Measurements from ENCODE around the gene FOXRED1.

The FOXRED1 gene

DNA sequence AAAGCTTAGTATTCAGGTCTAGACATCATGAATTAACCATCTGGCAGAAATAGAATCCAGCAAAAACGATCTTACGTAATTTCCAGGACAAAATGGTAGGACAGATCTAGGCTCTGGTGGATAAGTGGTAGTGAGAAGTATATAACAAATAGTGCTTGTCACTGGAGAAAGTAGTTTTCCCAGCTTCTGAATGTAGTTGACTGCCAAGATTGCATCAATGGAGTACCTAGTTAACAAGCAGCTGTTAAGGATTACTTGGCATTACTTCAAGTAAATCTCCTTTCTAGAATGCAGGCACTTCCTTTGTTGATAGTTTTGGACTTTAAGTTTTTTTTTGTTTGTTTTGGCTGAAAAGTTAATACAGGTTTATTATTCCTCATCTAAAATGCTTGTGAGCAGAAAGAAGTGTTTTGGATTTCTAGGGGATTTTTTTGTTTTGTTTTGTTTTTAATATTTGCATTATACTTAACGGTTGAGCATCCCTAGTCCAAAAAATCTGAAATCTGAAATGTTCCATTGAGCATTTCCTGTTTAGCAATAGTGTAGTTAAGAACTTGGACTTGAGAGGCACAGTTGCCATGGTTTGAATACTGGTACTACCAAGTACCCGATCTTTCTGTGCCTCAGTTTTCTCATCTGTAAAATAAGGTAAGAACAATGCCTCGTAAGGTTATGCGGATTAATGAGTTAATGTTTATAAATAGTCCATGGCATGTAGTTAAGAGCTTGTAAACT lies 37.1 kb upstream of the FOXRED1 start:
- no peak for TF ChIP-seq CTCF (IDR thresholded peaks at IDR 0.05)

- TF ChIP-seq CTCF (IDR thresholded peaks at IDR 0.05): no peak
Observed at GRCh38 chr11:126232683-126233082, 36.3 kb upstream of the FOXRED1 start.

- no peak for TF ChIP-seq CTCF (IDR thresholded peaks at IDR 0.05)
Observed at GRCh38 chr11:126233391-126233790, 35.6 kb upstream of the FOXRED1 start.

DNA sequence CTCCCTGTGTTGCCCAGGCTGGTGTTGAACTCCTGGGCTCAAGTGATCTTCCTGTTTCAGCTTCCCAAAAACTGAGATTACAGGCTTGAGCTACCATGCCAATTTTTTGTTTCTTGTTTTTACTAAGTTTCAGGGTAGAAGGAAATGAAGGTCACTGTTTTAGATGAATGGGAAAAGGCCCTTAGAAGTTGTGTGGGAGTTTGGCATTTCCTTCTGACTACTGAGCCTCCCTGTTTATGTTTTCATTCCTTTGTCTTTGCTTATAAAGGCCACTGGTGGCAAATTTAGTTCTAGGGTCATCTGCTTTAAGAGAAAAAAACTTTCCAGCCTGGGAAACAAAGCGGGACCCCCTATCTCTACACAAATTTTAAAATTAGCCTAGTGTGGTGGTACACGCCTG lies 22.3 kb upstream of the FOXRED1 start:
- no peak for TF ChIP-seq CTCF (IDR thresholded peaks at IDR 0.05)

DNA sequence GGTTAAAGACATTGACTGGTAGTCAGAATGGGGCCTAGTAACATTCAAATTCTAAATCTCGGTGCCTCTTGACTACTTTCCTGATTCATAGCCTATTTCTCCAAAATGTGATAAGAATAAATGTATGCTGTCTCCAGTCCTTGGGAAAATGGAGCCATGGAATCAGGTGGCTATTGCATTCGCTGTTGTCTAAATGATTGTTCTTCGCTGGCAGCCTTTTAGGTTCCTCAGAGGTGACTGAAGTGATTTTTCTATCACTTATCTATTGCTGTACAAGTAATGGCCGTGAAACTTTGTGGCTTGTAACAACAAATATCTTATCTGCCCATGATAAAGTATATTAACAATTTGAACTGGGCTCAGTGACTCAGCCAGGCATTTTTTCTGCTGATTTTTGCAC lies 15.7 kb upstream of the FOXRED1 start:
- TF ChIP-seq CTCF (IDR thresholded peaks at IDR 0.05): no peak

- no peak for TF ChIP-seq CTCF (IDR thresholded peaks at IDR 0.05)
Observed at GRCh38 chr11:126254819-126255218, 14.1 kb upstream of the FOXRED1 start.

- no peak for TF ChIP-seq CTCF (IDR thresholded peaks at IDR 0.05)
Observed at GRCh38 chr11:126256216-126256615, 12.7 kb upstream of the FOXRED1 start.

DNA sequence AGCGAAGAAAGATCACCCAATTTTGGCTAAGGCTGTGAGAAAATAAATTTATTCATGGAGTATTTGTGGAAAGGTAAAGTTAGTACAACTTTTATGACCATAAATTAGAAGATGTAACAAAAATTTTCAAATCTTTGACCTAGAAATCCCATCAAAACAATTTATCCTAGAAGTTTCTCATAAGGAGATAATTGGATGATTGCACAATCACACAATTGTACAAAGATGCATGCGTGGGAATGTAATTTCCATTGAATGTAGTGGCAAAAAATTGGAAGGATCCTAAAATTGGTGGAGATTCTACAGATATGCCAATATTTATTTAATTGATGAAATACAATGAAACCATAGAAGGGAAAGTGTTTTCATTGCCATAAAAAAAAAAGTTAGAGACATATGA lies 11.8 kb upstream of the FOXRED1 start:
- TF ChIP-seq CTCF (IDR thresholded peaks at IDR 0.05): no peak

Data from LNCAP (cell line).